DND-41 (cell line): ENCODE data around the gene SLC17A7.

Experiments used
- ATAC-seq: fragments of 200-7000 bp; cut with Tn5 transposase; 3 replicates; pipeline ENCODE4 v1.9.1; 2021; ENCODE audit warnings: low read depth; ENCODE audit not compliant: insufficient read depth
- DNase-seq: peaks from one replicate; pipeline ENCODE4 v3.0.0-alpha.2; 2020
- H2AFZ ChIP-seq: 2 replicates; pipeline ENCODE4 v1.6.0; 2012; ENCODE audit warnings: low read depth, low read length
- H3K27ac ChIP-seq: 2 replicates; pipeline ENCODE4 v1.5.1; 2012; ENCODE audit warnings: low read length, inconsistent platforms
- H3K27me3 ChIP-seq: fragments of 200-600 bp; sonication (generic); 2 replicates; pipeline ENCODE4 v1.6.0; 2012; ENCODE audit warnings: low read length, mild to moderate bottlenecking, inconsistent platforms; ENCODE audit not compliant: insufficient read depth, poor library complexity
- H3K36me3 ChIP-seq: 2 replicates; pipeline ENCODE4 v1.5.1; 2012; ENCODE audit warnings: low read length, inconsistent platforms; ENCODE audit not compliant: insufficient read depth
- H3K4me1 ChIP-seq: 2 replicates; pipeline ENCODE4 v1.5.1; 2012; ENCODE audit warnings: mild to moderate bottlenecking, low read length; ENCODE audit not compliant: insufficient read depth
- H3K4me2 ChIP-seq: 2 replicates; pipeline ENCODE4 v1.6.0; 2012; ENCODE audit warnings: mild to moderate bottlenecking, moderate library complexity, low read length, inconsistent platforms; ENCODE audit not compliant: insufficient read depth
- H3K4me3 ChIP-seq, 2 experiments: fragments of 200-600 bp in 1 of 2; shearing (Covaris generic) in 1 of 2; 2 replicates each; pipeline ENCODE4 v1.5.1; 2012 to 2016; ENCODE audit warnings: inconsistent platforms in 2 of 2, low read length in 2 of 2, mild to moderate bottlenecking in 2 of 2, low read depth in 1 of 2, moderate library complexity in 1 of 2
- H3K79me2 ChIP-seq: 2 replicates; pipeline ENCODE4 v1.6.0; 2012; ENCODE audit warnings: low read length, inconsistent platforms; ENCODE audit not compliant: insufficient read depth
- H3K9ac ChIP-seq: 2 replicates; pipeline ENCODE4 v1.6.0; 2012; ENCODE audit warnings: low read depth, mild to moderate bottlenecking, inconsistent platforms, low read length, moderate library complexity
- H3K9me3 ChIP-seq: 2 replicates; pipeline ENCODE4 v1.5.1; 2012; ENCODE audit warnings: low read length, moderate library complexity, mild to moderate bottlenecking, inconsistent platforms; ENCODE audit not compliant: insufficient read depth, severe bottlenecking
- H4K20me1 ChIP-seq: 2 replicates; pipeline ENCODE4 v1.6.0; 2012; ENCODE audit warnings: low read length; ENCODE audit not compliant: insufficient read depth
- EZH2 ChIP-seq: IDR thresholded peaks from 3 replicates; pipeline ENCODE4 v1.6.1; 2012; ENCODE audit warnings: borderline replicate concordance, low read depth, mild to moderate bottlenecking, moderate library complexity, low read length, inconsistent platforms; ENCODE audit not compliant: severe bottlenecking
- TF ChIP-seq, protein P1 (sequence below): IDR thresholded peaks from 2 replicates; pipeline ENCODE4 v1.5.1; 2012; ENCODE audit warnings: borderline replicate concordance, low read length, moderate library complexity, mild to moderate bottlenecking; ENCODE audit not compliant: poor library complexity, severe bottlenecking; ENCODE audit errors: extremely low read depth

SLC17A7 gene

DNA sequence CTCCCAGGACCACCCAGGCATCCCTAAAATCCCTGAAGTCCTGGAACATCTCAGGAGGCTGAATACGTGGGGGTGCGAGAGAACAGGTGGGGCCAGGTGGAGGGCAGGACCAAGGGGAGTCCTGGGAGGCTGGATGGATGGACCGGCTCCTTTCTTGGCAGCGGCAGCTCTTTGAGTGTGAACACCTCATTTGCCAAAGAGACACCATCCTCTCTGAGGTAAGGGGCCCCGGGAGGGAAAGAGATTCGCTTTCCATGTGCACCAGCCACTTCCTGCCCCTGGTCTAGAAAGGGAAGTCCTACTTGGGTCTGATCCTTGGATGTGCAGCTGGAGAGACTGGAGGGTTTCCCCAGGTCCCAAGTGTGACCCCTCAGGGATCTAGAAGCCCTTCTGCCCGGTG is 34.2 kb downstream of the SLC17A7 start:
- H3K4me3 ChIP-seq, result no peak overlapping the region
- no peaks in the 10 kb centered on the region for H3K9me3 ChIP-seq
- peaks cover 10% of the 10 kb centered on the region for H3K4me1 ChIP-seq
- TF ChIP-seq, protein P1, sequence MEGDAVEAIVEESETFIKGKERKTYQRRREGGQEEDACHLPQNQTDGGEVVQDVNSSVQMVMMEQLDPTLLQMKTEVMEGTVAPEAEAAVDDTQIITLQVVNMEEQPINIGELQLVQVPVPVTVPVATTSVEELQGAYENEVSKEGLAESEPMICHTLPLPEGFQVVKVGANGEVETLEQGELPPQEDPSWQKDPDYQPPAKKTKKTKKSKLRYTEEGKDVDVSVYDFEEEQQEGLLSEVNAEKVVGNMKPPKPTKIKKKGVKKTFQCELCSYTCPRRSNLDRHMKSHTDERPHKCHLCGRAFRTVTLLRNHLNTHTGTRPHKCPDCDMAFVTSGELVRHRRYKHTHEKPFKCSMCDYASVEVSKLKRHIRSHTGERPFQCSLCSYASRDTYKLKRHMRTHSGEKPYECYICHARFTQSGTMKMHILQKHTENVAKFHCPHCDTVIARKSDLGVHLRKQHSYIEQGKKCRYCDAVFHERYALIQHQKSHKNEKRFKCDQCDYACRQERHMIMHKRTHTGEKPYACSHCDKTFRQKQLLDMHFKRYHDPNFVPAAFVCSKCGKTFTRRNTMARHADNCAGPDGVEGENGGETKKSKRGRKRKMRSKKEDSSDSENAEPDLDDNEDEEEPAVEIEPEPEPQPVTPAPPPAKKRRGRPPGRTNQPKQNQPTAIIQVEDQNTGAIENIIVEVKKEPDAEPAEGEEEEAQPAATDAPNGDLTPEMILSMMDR, result no peak
- TF ChIP-seq EZH2, result no peak
- no peak overlapping the region for H3K27ac ChIP-seq
- no peaks in the 10 kb centered on the region for H3K79me2 ChIP-seq
- no peaks in the 10 kb centered on the region for H3K36me3 ChIP-seq
- no peaks in the 10 kb centered on the region for H4K20me1 ChIP-seq
- H3K4me2 ChIP-seq, result no peak overlapping the region
- H3K9ac ChIP-seq, result no peak overlapping the region
- no peak for ATAC-seq
- H3K27me3 ChIP-seq, result no peaks in the 10 kb centered on the region
- no peak for DNase-seq
- no peak overlapping the region for H2AFZ ChIP-seq

DNA sequence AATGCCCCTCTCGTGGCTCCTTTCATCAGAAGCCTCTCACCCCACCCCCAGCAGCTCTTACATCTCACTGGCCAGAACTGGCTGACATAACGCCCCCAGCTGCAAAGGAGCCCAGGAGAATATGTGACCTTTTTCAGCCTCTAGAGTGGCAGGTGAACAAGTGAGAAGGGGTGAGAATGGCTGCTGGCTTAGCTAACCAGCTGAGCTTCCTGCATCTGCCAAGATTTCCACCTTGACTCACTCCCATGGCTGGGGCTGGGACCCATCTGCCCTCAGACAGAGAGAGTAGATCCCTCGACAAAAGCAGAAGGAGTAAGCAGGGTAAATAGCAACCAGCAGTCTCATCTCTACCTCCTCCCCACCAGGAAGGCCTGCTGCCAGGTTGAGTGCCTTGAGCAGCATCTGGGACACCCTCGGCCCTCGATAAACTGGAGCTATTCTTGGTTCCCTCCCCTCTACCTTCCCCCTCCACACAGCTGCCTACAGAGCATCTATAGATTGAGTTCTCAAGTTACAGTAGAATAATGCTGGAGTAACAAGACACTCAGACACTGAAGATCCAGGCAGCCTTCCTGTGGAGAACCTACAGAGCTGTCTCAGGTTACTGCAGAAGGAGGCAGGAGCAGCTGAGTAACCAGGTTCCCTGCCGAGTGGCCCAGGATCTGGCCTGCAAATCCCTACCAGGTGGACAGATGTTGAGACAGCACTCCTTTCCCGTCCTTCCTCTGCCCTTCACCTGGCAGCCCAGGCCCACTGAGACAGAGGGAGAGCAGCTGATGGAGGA is 37.7 kb downstream of the SLC17A7 start:
- Histone ChIP-seq H3K9me3 (no peaks in the 10 kb centered on the region), H3K27ac (no peak overlapping the region), H3K4me1 (no peaks in the 10 kb centered on the region), H3K36me3 (no peaks in the 10 kb centered on the region), H3K4me2 (no peak overlapping the region), H4K20me1 (no peaks in the 10 kb centered on the region), H3K27me3 (no peaks in the 10 kb centered on the region), H3K9ac (no peak overlapping the region), H3K79me2 (no peaks in the 10 kb centered on the region), H2AFZ (no peak overlapping the region), H3K4me3 (no peak overlapping the region)
- ATAC-seq (no peak), DNase-seq (no peak)
- no peak for TF ChIP-seq EZH2
- TF ChIP-seq, protein P1, result no peak

DNA sequence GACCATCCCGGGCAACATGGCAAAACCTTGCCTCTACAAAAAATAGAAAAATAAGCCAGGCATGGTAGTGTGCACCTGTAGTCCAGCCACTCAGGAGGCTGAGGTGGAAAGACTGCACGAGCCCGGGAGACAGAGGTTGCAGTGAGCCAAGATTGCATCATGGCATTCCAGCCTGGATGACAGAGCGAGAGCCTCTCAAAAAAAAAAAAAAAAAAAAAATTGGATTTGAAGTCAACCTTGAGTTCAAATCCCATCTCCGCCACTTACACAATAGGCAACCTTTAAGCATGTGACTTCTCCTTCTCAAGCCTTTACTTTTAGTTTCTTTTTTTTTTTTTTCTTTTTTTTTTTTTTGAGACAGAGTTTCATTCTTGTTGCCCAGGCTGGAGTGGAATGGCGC is 41.3 kb downstream of the SLC17A7 start:
- no peak overlapping the region for H3K27ac ChIP-seq
- no peaks in the 10 kb centered on the region for H4K20me1 ChIP-seq
- no peak for DNase-seq
- TF ChIP-seq, protein P1, result no peak
- no peak for TF ChIP-seq EZH2
- no peak for ATAC-seq
- no peaks in the 10 kb centered on the region for H3K27me3 ChIP-seq
- H3K4me3 ChIP-seq, result no peak overlapping the region
- no peaks in the 10 kb centered on the region for H3K36me3 ChIP-seq
- H3K4me1 ChIP-seq, result no peaks in the 10 kb centered on the region
- no peak overlapping the region for H3K9ac ChIP-seq
- no peak overlapping the region for H3K4me2 ChIP-seq
- no peak overlapping the region for H2AFZ ChIP-seq
- no peaks in the 10 kb centered on the region for H3K79me2 ChIP-seq
- H3K9me3 ChIP-seq, result no peaks in the 10 kb centered on the region
